Nephron (organoid): ENCODE results near the gene NEDD4L.

Source experiments
- H3K27ac Mint-ChIP-seq, 3 experiments: 2 replicates each; pipeline ENCODE4 v1.8.0; 2020; ENCODE audit warnings: mixed read lengths in 3 of 3, mild to moderate bottlenecking in 2 of 3, moderate library complexity in 1 of 3
- H3K27me3 Mint-ChIP-seq: 2 replicates; pipeline ENCODE4 v1.8.0; 2021; ENCODE audit warnings: low read depth, mild to moderate bottlenecking, moderate library complexity, mixed read lengths
- H3K36me3 Mint-ChIP-seq: 2 replicates; pipeline ENCODE4 v1.8.0; 2020; ENCODE audit warnings: low read depth, mixed read lengths
- H3K4me1 Mint-ChIP-seq: 2 replicates; pipeline ENCODE4 v1.8.0; 2020; ENCODE audit warnings: mixed read lengths
- H3K4me3 Mint-ChIP-seq, 3 experiments: 2 replicates each; pipeline ENCODE4 v1.8.0; 2020; ENCODE audit warnings: mild to moderate bottlenecking in 3 of 3, mixed read lengths in 3 of 3, moderate library complexity in 2 of 3
- H3K9me3 Mint-ChIP-seq: 2 replicates; pipeline ENCODE4 v1.8.0; 2020; ENCODE audit warnings: mixed read lengths
- TF ChIP-seq, protein P1 (sequence below), 3 experiments: fragments of 200-600 bp; sonication (generic); IDR thresholded peaks; one replicate each; pipeline ENCODE4 v1.5.0; 2021; ENCODE audit warnings: antibody characterized with exemption in 3 of 3; ENCODE audit not compliant: unreplicated experiment in 3 of 3

Gene NEDD4L

DNA sequence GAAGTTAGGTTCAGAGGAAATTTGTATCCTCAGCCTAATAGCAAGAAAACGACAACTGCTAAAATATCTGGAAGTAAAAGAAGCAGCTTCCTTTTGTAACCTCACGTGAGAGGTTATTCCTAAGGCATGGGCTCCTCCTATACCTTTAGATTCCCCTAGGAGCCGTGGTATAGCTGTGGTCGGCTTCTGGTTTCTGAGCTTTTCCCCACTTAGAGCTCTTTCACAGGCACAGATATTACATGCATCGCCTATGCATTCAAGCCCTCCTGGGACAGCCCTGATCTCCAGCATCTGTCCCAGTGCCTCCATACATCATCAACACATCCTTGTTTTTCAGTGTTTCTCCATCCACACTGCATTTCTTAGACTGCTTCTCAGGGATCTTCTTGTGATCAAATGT, 295.9 kb downstream of the NEDD4L start:
- H3K9me3 Mint-ChIP-seq = no peaks in the 10 kb centered on the region
- H3K27ac Mint-ChIP-seq = peak overlapping the region; percentile 78 to 84 (median 79)
- TF ChIP-seq, protein P1, sequence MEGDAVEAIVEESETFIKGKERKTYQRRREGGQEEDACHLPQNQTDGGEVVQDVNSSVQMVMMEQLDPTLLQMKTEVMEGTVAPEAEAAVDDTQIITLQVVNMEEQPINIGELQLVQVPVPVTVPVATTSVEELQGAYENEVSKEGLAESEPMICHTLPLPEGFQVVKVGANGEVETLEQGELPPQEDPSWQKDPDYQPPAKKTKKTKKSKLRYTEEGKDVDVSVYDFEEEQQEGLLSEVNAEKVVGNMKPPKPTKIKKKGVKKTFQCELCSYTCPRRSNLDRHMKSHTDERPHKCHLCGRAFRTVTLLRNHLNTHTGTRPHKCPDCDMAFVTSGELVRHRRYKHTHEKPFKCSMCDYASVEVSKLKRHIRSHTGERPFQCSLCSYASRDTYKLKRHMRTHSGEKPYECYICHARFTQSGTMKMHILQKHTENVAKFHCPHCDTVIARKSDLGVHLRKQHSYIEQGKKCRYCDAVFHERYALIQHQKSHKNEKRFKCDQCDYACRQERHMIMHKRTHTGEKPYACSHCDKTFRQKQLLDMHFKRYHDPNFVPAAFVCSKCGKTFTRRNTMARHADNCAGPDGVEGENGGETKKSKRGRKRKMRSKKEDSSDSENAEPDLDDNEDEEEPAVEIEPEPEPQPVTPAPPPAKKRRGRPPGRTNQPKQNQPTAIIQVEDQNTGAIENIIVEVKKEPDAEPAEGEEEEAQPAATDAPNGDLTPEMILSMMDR (IDR thresholded peaks at IDR 0.05; ENCODE audit: unreplicated experiment in 3 of 3) = no peak

GRCh38 chr18:58341916-58342315, 297.9 kb downstream of the NEDD4L start:
- H3K27me3 Mint-ChIP-seq = no peaks in the 10 kb centered on the region
- peak overlapping the region in 2 of 3 experiments; percentile 54 to 84 for H3K27ac Mint-ChIP-seq
- H3K36me3 Mint-ChIP-seq = peaks cover 40% of the 10 kb centered on the region
- H3K9me3 Mint-ChIP-seq = no peaks in the 10 kb centered on the region
- no peak overlapping the region for H3K4me3 Mint-ChIP-seq
- H3K4me1 Mint-ChIP-seq = peaks cover 77% of the 10 kb centered on the region
- TF ChIP-seq, protein P1 (IDR thresholded peaks at IDR 0.05; ENCODE audit: unreplicated experiment in 3 of 3) = no peak

More for the DNA sequence above, 295.9 kb downstream of the NEDD4L start:
- H3K4me1 Mint-ChIP-seq = peaks cover 89% of the 10 kb centered on the region
- no peaks in the 10 kb centered on the region for H3K27me3 Mint-ChIP-seq
- no peak overlapping the region for H3K4me3 Mint-ChIP-seq
- H3K36me3 Mint-ChIP-seq = peaks cover 49% of the 10 kb centered on the region

GRCh38 chr18:58344080-58344670, 300.1 kb downstream of the NEDD4L start:
- Mint-ChIP-seq H3K27me3 (no peaks in the 10 kb centered on the region), H3K4me3 (no peak overlapping the region)

GRCh38 chr18:58344861-58345463, 300.9 kb downstream of the NEDD4L start:
- H3K27ac Mint-ChIP-seq = peak overlapping the region; percentile 86 to 96 (median 93)
- no peak overlapping the region for H3K4me3 Mint-ChIP-seq
- H3K4me1 Mint-ChIP-seq = peaks cover 58% of the 10 kb centered on the region
- no peaks in the 10 kb centered on the region for H3K9me3 Mint-ChIP-seq
- H3K36me3 Mint-ChIP-seq = peaks cover 50% of the 10 kb centered on the region
- TF ChIP-seq, protein P1 (IDR thresholded peaks at IDR 0.05; ENCODE audit: unreplicated experiment in 3 of 3) = no peak
- no peaks in the 10 kb centered on the region for H3K27me3 Mint-ChIP-seq

More at GRCh38 chr18:58344080-58344670, 300.1 kb downstream of the NEDD4L start:
- Mint-ChIP-seq H3K9me3 (no peaks in the 10 kb centered on the region), H3K36me3 (peaks cover 42% of the 10 kb centered on the region), H3K4me1 (peaks cover 63% of the 10 kb centered on the region), H3K27ac (peak overlapping the region; percentile 86 to 96 (median 93))
- TF ChIP-seq, protein P1 (IDR thresholded peaks at IDR 0.05; ENCODE audit: unreplicated experiment in 3 of 3) = no peak

DNA sequence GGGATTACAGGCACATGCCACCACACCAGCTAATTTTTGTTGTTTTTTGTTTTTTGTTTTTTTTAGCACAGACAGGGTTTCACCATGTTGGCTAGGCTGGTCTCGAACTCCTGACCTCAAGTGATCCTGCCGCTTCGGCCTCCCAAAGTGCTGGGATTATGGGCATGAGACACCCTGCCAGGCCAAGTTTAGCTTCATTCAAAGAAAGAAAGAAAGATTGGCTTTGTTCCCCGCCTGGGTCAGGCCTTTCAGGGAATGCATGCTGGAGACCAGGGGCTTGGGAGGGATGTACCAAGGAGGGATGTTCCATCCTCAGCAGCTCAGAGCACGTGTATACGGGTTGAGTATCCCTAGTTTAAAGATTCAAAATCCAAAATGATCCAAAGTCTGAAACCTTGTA, 301.8 kb downstream of the NEDD4L start:
- H3K4me3 Mint-ChIP-seq = no peak overlapping the region
- TF ChIP-seq, protein P1 (IDR thresholded peaks at IDR 0.05; ENCODE audit: unreplicated experiment in 3 of 3) = no peak
- H3K9me3 Mint-ChIP-seq = no peaks in the 10 kb centered on the region
- H3K36me3 Mint-ChIP-seq = peaks cover 57% of the 10 kb centered on the region
- peak overlapping the region; percentile 77 to 96 (median 86) for H3K27ac Mint-ChIP-seq
- peaks cover 53% of the 10 kb centered on the region for H3K4me1 Mint-ChIP-seq
- no peaks in the 10 kb centered on the region for H3K27me3 Mint-ChIP-seq

- peaks cover 40% of the 10 kb centered on the region for H3K4me1 Mint-ChIP-seq
- H3K9me3 Mint-ChIP-seq = no peaks in the 10 kb centered on the region
- TF ChIP-seq, protein P1 (IDR thresholded peaks at IDR 0.05; ENCODE audit: unreplicated experiment in 3 of 3) = no peak
- H3K36me3 Mint-ChIP-seq = peaks cover 58% of the 10 kb centered on the region
- H3K27ac Mint-ChIP-seq = peak overlapping the region; percentile 22 to 71 (median 35)
- no peaks in the 10 kb centered on the region for H3K27me3 Mint-ChIP-seq
- no peak overlapping the region for H3K4me3 Mint-ChIP-seq
These were observed 303.1 kb downstream of the NEDD4L start for GRCh38 chr18:58347135-58347534.
